T-helper 2 cell (primary cell): ENCODE data around the gene ROBO4.

Experiments used
- DNase-seq, 5 experiments: peaks; one replicate each; pipeline versions ENCODE4 v3.0.0 to v3.0.0-alpha.2; 2012 to 2022

The ROBO4 gene

GRCh38 chr11:124918950-124919349 is 21.3 kb upstream of the ROBO4 start, which contains the start of gene HEPN1:
TSS of gene HEPN1 (plus strand) at chr11:124919250.
- DNase-seq, result no peak

GRCh38 chr11:124917115-124917637 is 19.5 kb upstream of the ROBO4 start:
- no peak for DNase-seq

GRCh38 chr11:124916370-124916710 is 18.7 kb upstream of the ROBO4 start:
- DNase-seq, result no peak

- DNase-seq, result peak in 1 of 5 experiments; percentile 10
Observed at GRCh38 chr11:124915541-124916369, 18.1 kb upstream of the ROBO4 start.

- DNase-seq, result no peak
Observed at GRCh38 chr11:124902616-124903015, 5.0 kb upstream of the ROBO4 start.

- no peak for DNase-seq
Observed at GRCh38 chr11:124900464-124900863, 2.8 kb upstream of the ROBO4 start.

GRCh38 chr11:124899383-124900145 is 1.9 kb upstream of the ROBO4 start:
- DNase-seq, result no peak

GRCh38 chr11:124898711-124899110 is 1.0 kb upstream of the ROBO4 start:
- DNase-seq, result no peak

- no peak for DNase-seq
Observed at GRCh38 chr11:124898263-124898680, 607 bp upstream of the ROBO4 start.

GRCh38 chr11:124896821-124897391 is 759 bp downstream of the ROBO4 start:
- no peak for DNase-seq

- DNase-seq, result no peak
Observed at GRCh38 chr11:124896071-124896750, 1.5 kb downstream of the ROBO4 start.

- no peak for DNase-seq
Observed at GRCh38 chr11:124895471-124895971, 2.1 kb downstream of the ROBO4 start.

- no peak for DNase-seq
Observed at GRCh38 chr11:124894606-124895430, 2.8 kb downstream of the ROBO4 start.

GRCh38 chr11:124893781-124894401 is 3.8 kb downstream of the ROBO4 start:
- DNase-seq, result no peak

- DNase-seq, result no peak
Observed at GRCh38 chr11:124892750-124893454, 4.8 kb downstream of the ROBO4 start.

GRCh38 chr11:124892146-124892545 is 5.5 kb downstream of the ROBO4 start:
- DNase-seq, result no peak

GRCh38 chr11:124891373-124891861 is 6.2 kb downstream of the ROBO4 start:
- DNase-seq, result no peak

GRCh38 chr11:124890683-124891372 is 6.8 kb downstream of the ROBO4 start:
- no peak for DNase-seq

- no peak for DNase-seq
Observed at GRCh38 chr11:124890151-124890550, 7.5 kb downstream of the ROBO4 start.
